IMR-90 (cell line): Measurements from ENCODE around the gene CEP97. TPM values are rescaled to one million over a fixed set of nuclear protein-coding genes. Genes with fewer than 3 reads are reported as not detected.
"Not testable (repeated sequence)": the region's sequence is repeated elsewhere in the genome, so short reads cannot be mapped to it uniquely, and the experiment has no call there.

Experiments used
- ATAC-seq: fragments of 200-7000 bp; cut with Tn5 transposase; 2 replicates; pipeline ENCODE4 v1.9.1; 2020; ENCODE audit warnings: low read depth, mild to moderate bottlenecking, moderate library complexity
- BruUV-seq: library from RNA; stranded (reverse); fragments of 400-500 nt; replicated peaks from 2 replicates; lab custom pipeline; 2021; lab: Mats Ljungman, UMichigan
- CTCF ChIA-PET: fragments of 300-600 bp; formaldehyde crosslinking; extraction: SDS; loops from one replicate; lab custom pipeline; 2021; ENCODE audit warnings: antibody characterized with exemption; lab: Yijun Ruan, JAX
- POLR2A ChIA-PET: fragments of 300-600 bp; sonication (Branson Sonifier 250); formaldehyde crosslinking; loops from one replicate; lab custom pipeline; 2022; ENCODE audit warnings: antibody characterized with exemption; ENCODE audit not compliant: unreplicated experiment; lab: Charles Lee
- DNase-seq: peaks from one replicate; pipeline ENCODE4 v3.0.0; 2013
- H2AFZ ChIP-seq: replicated peaks from 2 replicates; pipeline ENCODE3; 2013; ENCODE audit warnings: low read length, mild to moderate bottlenecking; ENCODE audit not compliant: poor library complexity
- H2AK5ac ChIP-seq: 2 replicates; pipeline ENCODE4 v1.6.1; 2013; ENCODE audit warnings: low read depth, low read length, inconsistent platforms
- H2AK9ac ChIP-seq: replicated peaks from 2 replicates; pipeline ENCODE3; 2013; ENCODE audit warnings: mild to moderate bottlenecking, low read depth, low read length, moderate library complexity; ENCODE audit not compliant: poor library complexity
- H2BK120ac ChIP-seq: 2 replicates; pipeline ENCODE4 v1.6.1; 2013; ENCODE audit warnings: low read depth, low read length, inconsistent platforms
- H2BK15ac ChIP-seq: 3 replicates; pipeline ENCODE4 v1.6.1; 2013; ENCODE audit warnings: low read depth, low read length, inconsistent platforms
- H2BK20ac ChIP-seq: 2 replicates; pipeline ENCODE4 v1.6.1; 2013; ENCODE audit warnings: low read depth, mild to moderate bottlenecking, inconsistent platforms, low read length, moderate library complexity
- H2BK5ac ChIP-seq: 2 replicates; pipeline ENCODE4 v1.6.1; 2013; ENCODE audit warnings: mild to moderate bottlenecking, low read depth, low read length, inconsistent platforms; ENCODE audit not compliant: poor library complexity, severe bottlenecking
- H3K14ac ChIP-seq: replicated peaks from 2 replicates; pipeline ENCODE4 v1.6.1; 2013; ENCODE audit warnings: low read depth, low read length, inconsistent platforms
- H3K18ac ChIP-seq: 2 replicates; pipeline ENCODE4 v1.6.1; 2013; ENCODE audit warnings: low read depth, low read length, control low read depth
- H3K23ac ChIP-seq: 2 replicates; pipeline ENCODE4 v1.6.1; 2013; ENCODE audit warnings: low read depth, low read length, inconsistent platforms
- H3K27ac ChIP-seq: 2 replicates; pipeline ENCODE4 v1.5.1; 2013; ENCODE audit warnings: mild to moderate bottlenecking, control low read depth, low read length; ENCODE audit not compliant: insufficient read depth
- H3K27me3 ChIP-seq: 2 replicates; pipeline ENCODE4 v1.6.1; 2013; ENCODE audit warnings: low read length; ENCODE audit not compliant: control insufficient read depth, insufficient read depth
- H3K36me3 ChIP-seq: 2 replicates; pipeline ENCODE4 v1.6.1; 2013; ENCODE audit warnings: low read length, mixed read lengths; ENCODE audit not compliant: control insufficient read depth, insufficient read depth
- H3K4ac ChIP-seq: 2 replicates; pipeline ENCODE4 v1.6.1; 2013; ENCODE audit warnings: low read depth, low read length, inconsistent platforms
- H3K4me1 ChIP-seq: 2 replicates; pipeline ENCODE4 v1.6.1; 2013; ENCODE audit warnings: low read length, mixed read lengths; ENCODE audit not compliant: control insufficient read depth, insufficient read depth
- H3K4me2 ChIP-seq: 2 replicates; pipeline ENCODE4 v1.6.1; 2013; ENCODE audit warnings: low read depth, mild to moderate bottlenecking, control low read depth, low read length, moderate library complexity
- H3K4me3 ChIP-seq: 2 replicates; pipeline ENCODE4 v1.5.1; 2013; ENCODE audit warnings: low read depth, mild to moderate bottlenecking, control low read depth, low read length, moderate library complexity; ENCODE audit not compliant: insufficient read depth
- H3K56ac ChIP-seq: 2 replicates; pipeline ENCODE4 v1.6.1; 2013; ENCODE audit warnings: low read length, inconsistent platforms; ENCODE audit not compliant: insufficient read depth; ENCODE audit errors: extremely low read depth
- H3K79me1 ChIP-seq, 2 experiments: 2 replicates each; pipeline ENCODE4 v1.6.1; 2013; ENCODE audit warnings: low read length in 2 of 2, inconsistent platforms in 1 of 2, low read depth in 1 of 2
- H3K9ac ChIP-seq: 2 replicates; pipeline ENCODE4 v1.6.1; 2013; ENCODE audit warnings: low read depth, low read length, control low read depth
- H3K9me1 ChIP-seq: 2 replicates; pipeline ENCODE4 v1.6.1; 2013; ENCODE audit warnings: low read length, inconsistent platforms; ENCODE audit not compliant: insufficient read depth
- H3K9me3 ChIP-seq: 2 replicates; pipeline ENCODE4 v1.6.1; 2013; ENCODE audit warnings: low read length; ENCODE audit not compliant: control insufficient read depth, insufficient read depth
- H4K20me1 ChIP-seq: 2 replicates; pipeline ENCODE4 v1.6.1; 2013; ENCODE audit warnings: low read length, inconsistent platforms; ENCODE audit not compliant: insufficient read depth
- H4K5ac ChIP-seq: 2 replicates; pipeline ENCODE4 v1.6.1; 2013; ENCODE audit warnings: mild to moderate bottlenecking, low read depth, low read length, control low read depth
- H4K8ac ChIP-seq, 2 experiments: 2 replicates each; pipeline ENCODE4 v1.6.1; 2013; ENCODE audit warnings: low read depth in 2 of 2, low read length in 2 of 2, control low read depth in 1 of 2, inconsistent platforms in 1 of 2
- H4K91ac ChIP-seq: 2 replicates; pipeline ENCODE4 v1.6.1; 2013; ENCODE audit warnings: low read depth, low read length, inconsistent platforms; ENCODE audit not compliant: insufficient read depth
- WGBS, 2 experiments: methylation state at CpG; one replicate each; pipeline versions ENCODE4 v1.1.5 to v1.1.7; 2013; ENCODE audit warnings: missing lambda C conversion rate in 2 of 2; ENCODE audit not compliant: insufficient read length in 1 of 2; ENCODE audit errors: extremely low coverage in 2 of 2; 5-methylcytosine and 5-hydroxymethylcytosine counted together
- dilution Hi-C: fragments of 300-500 bp; cut with HindIII; formaldehyde crosslinking; loops from one replicate; pipeline ENCODE4 v1.14.3; 2018; ENCODE audit warnings: low sequenced_read_pairs; ENCODE audit not compliant: unreplicated experiment
- in situ Hi-C: fragments of 300-500 bp; cut with MboI; formaldehyde crosslinking; loops from 3 replicates; pipeline ENCODE4 v1.14.3; 2019; ENCODE audit warnings: low sequenced_read_pairs, inconsistent platforms, mixed read lengths
- intact Hi-C: fragments of 100-400 bp; cut with micrococcal nuclease; formaldehyde crosslinking; loops from 2 replicates; pipeline ENCODE4 v1.10.0; 2022
- polyA plus RNA-seq, 3 experiments: library from polyadenylated mRNA; depleted of rRNA; stranded (reverse); fragments of >200 nt; gene quantifications; 2 replicates each; pipeline ENCODE4 v1.2.3, GENCODE V29; 2012; ENCODE audit warnings: low replicate concordance in 1 of 3
- total RNA-seq: library from RNA; depleted of rRNA; stranded (reverse); fragments of >200 nt; gene quantifications from 2 replicates; pipeline ENCODE4 v1.2.3, GENCODE V29; 2012

CEP97 gene
- total and polyA plus RNA-seq, 2 of the 4 experiments (the other 2 are of a cell fraction), result 2.0 to 21.9 TPM

GRCh38 chr3:101777745-101778281 lies 53.4 kb downstream of the CEP97 start:
- dilution Hi-C loops, POLR2A ChIA-PET, ATAC-seq, H3K14ac ChIP-seq, H2AK9ac ChIP-seq, H2BK5ac ChIP-seq, CTCF ChIA-PET, H3K4me1 ChIP-seq, DNase-seq, H3K9ac ChIP-seq, H3K36me3 ChIP-seq, H2AK5ac ChIP-seq, H3K4ac ChIP-seq, H3K27ac ChIP-seq, H3K9me1 ChIP-seq, H3K18ac ChIP-seq, intact Hi-C loops, H2BK20ac ChIP-seq, H4K8ac ChIP-seq, H3K23ac ChIP-seq, H3K9me3 ChIP-seq, H3K27me3 ChIP-seq, H3K4me2 ChIP-seq, BruUV-seq, H2BK15ac ChIP-seq, H4K5ac ChIP-seq, in situ Hi-C loops, H2AFZ ChIP-seq, H3K4me3 ChIP-seq, H4K20me1 ChIP-seq, H2BK120ac ChIP-seq, H3K56ac ChIP-seq, H4K91ac ChIP-seq: not testable (repeated sequence)
- peaks cover 10 to 27% of the 10 kb centered on the region in 2 experiments; a peak in 2 of 4 replicates for H3K79me1 ChIP-seq
- WGBS, 2 experiments, result no CpG with 5 or more reads among the region's 6 CpGs
